ENCODE measurements around the gene MRTFA.

- TF ChIP-seq CBFB (CRISPR knock-in tag; IDR thresholded peaks at IDR 0.05) (no peak), CTCF (CRISPR knock-in tag; IDR thresholded peaks at IDR 0.05) (peak; percentile 44; the same call in 1 of the 2 replicates), ZNF501 (CRISPR knock-in tag; IDR thresholded peaks at IDR 0.05) (0 out of 2 replicates have a peak, but pooled peaks have one; percentile 26), JUNB (CRISPR knock-in tag; IDR thresholded peaks at IDR 0.05; ENCODE audit: borderline replicate concordance) (no peak)
Observed at GRCh38 chr22:40654522-40655167, 18.1 kb upstream of the MRTFA start.

All from HepG2 (cell line).